Activated naive CD4-positive, alpha-beta T cell treated with anti-CD3 and anti-CD28 coated beads, Interleukin-2, amount 10 ng/mL, durations not matched to agents 7 days and 5 days (primary cell): ENCODE data around the gene C1orf167.

Experiments
- CTCF ChIA-PET: fragments of 350-600 bp; sonication (Branson Sonifier 250); formaldehyde crosslinking; loops from one replicate; lab custom pipeline; 2021; ENCODE audit warnings: antibody characterized with exemption; lab: Charles Lee
- DNase-seq: peaks from one replicate; pipeline ENCODE4 v3.0.0-alpha.2; 2020
- H3K27ac Mint-ChIP-seq: one replicate; pipeline ENCODE4 v1.8.0; 2021; ENCODE audit warnings: mild to moderate bottlenecking, moderate library complexity, mixed read lengths
- H3K27me3 Mint-ChIP-seq: one replicate; pipeline ENCODE4 v1.8.0; 2021; ENCODE audit warnings: mild to moderate bottlenecking, mixed read lengths
- H3K36me3 Mint-ChIP-seq: one replicate; pipeline ENCODE4 v1.8.0; 2021; ENCODE audit warnings: mixed read lengths
- H3K4me1 Mint-ChIP-seq: one replicate; pipeline ENCODE4 v1.8.0; 2021; ENCODE audit warnings: mixed read lengths
- H3K4me3 Mint-ChIP-seq: one replicate; pipeline ENCODE4 v1.8.0; 2021; ENCODE audit warnings: mild to moderate bottlenecking, moderate library complexity, mixed read lengths
- H3K9me3 Mint-ChIP-seq: one replicate; pipeline ENCODE4 v1.8.0; 2021; ENCODE audit warnings: mixed read lengths

C1orf167 gene, protein sequence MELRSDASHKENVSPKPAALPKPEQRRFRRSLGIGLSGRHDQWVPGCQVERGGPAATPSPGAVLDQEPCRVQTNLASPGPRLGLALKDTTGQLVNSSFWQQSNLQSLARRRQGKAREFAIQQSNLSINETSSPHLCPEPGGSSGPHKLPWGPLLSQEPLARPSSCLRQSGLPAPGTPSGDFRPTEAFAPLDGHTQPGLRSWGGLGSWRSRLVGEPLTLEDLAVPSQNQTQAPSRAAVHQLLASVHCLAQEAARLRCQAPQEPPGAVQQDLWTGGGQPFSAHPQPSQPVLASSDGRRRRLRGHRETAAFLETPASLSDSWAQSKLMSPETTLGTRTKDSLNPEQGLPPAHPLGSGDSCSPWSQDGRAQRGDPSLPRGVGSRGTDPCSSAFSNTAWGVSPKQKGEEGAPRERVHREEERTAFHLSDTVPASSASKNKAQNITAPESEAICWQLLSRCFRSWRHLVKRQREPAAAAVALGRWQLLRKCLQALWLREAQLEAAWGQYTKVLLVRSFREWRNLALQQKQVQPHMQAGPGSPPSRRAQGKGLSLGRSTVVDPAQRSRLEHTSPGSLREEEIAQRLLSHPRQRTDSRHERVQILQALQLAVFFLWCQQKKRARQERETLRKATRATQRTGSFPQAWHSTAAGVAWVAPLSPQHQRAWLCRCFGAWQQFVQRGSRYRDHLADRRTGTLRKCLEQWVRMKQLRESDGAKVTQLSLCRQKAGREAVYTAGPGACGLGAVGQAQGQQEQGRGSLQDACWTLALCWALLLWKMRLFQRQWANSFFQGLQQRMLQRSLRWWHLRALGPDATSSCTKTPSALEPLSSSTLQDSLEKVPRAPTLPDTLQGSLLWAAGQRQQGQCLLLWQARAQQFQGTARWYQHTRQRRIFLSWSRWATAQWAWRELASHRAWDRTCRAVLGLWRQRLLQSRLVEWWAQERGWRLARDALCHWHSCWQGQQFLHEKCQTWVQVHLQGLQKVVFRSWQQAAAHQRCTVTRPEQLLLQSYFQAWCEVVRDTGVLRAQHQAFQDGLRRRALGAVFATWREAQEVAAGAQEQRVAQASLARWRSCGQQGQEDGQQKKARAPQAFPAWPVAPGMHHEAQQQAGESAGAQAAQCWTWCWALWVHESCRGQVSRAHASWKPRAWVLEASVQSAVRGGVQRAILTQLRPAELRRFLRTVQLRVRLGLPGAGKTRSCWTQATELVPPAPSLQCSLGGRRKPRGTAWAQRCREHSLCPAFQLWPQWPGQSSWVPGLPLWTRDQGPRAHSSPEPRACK (N-terminal part only)

DNA sequence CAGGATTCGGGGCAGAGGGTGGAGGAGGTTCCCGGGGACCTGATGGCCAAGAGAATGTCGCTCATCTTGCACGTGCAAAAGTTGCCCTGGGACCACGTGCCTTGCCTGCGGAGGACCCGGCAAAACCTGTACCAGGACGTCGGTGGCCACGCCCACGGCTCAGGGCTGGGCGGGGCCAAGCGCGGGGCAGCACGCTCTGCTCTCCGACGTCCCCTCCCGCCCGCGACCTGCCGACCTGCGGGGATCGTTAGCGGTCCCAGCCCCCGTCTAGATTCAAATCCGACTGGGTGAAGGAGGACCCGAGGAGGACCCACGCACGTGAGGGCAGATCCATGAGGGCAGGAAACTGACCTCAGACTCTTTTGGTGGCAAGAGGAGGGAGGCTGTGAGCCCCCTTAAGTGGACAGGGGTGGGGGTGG lies at the start of gene C1orf167:
Gene C1orf167, plus strand, starts transcription at position 206 of the 419 bp plus-strand sequence. CDS start 2,208 bp downstream, outside the sequence.
- Mint-ChIP-seq H3K27ac (no peak within 1 kb of the TSS), H3K4me1 (peaks cover 11% of the 10 kb centered on the region), H3K9me3 (no peaks in the 10 kb centered on the region), H3K27me3 (peaks cover 64% of the 10 kb centered on the region), H3K4me3 (no peak within 1 kb of the TSS), H3K36me3 (no peaks in the 10 kb centered on the region)
- DNase-seq, result peak; percentile 59
- CTCF ChIA-PET, result no interaction called here

DNA sequence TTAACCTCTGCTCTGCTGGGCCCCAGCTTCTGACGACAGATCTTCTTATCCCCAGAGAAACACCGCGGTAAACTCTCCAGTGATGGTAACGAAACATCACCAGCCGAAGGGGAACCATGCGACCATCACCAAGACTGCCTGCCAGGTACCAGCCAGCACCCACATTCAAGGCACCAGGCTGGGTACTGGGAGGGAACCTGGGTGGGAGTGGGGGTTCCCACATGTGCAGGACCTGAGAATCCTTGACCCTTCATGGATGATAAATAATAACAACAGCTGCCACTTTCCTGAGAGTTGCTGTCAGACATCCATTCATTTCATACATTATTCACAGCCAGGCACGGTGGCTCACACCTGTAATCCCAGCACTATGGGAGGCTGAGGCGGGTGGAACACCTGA lies 49.7 kb upstream of the C1orf167 start:
- H3K4me1 Mint-ChIP-seq, result no peaks in the 10 kb centered on the region

DNA sequence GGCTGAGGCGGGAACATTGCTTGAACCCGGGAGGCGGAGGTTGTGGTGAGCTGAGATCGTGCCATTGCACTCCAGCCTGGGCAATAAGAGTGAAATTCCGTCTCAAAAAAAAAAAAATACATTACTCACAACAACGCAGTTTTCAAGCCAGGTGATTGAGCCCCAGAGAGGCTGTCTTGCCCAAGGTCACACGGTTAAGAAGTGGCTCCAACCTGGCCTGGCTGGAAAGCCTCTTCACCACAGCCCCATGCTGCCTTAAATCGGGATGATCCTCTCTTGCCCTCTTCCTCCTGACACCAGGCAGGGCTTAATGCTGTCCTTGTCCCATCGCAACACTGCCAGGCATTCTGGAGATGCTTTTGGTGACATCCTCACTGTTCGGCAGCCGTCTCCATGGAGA lies 48.9 kb upstream of the C1orf167 start:
- no peak for DNase-seq
- H3K27me3 Mint-ChIP-seq, result peaks cover 57% of the 10 kb centered on the region
- no peaks in the 10 kb centered on the region for H3K36me3 Mint-ChIP-seq
- H3K27ac Mint-ChIP-seq, result no peak overlapping the region
- H3K9me3 Mint-ChIP-seq, result no peaks in the 10 kb centered on the region
- H3K4me3 Mint-ChIP-seq, result no peak overlapping the region
- no peaks in the 10 kb centered on the region for H3K4me1 Mint-ChIP-seq
- CTCF ChIA-PET, result no interaction called here

More for the DNA sequence above, 49.7 kb upstream of the C1orf167 start:
- H3K27ac Mint-ChIP-seq, result no peak overlapping the region
- no peak for DNase-seq
- H3K36me3 Mint-ChIP-seq, result no peaks in the 10 kb centered on the region
- H3K27me3 Mint-ChIP-seq, result peaks cover 62% of the 10 kb centered on the region
- CTCF ChIA-PET, result no interaction called here
- no peak overlapping the region for H3K4me3 Mint-ChIP-seq
- H3K9me3 Mint-ChIP-seq, result no peaks in the 10 kb centered on the region

DNA sequence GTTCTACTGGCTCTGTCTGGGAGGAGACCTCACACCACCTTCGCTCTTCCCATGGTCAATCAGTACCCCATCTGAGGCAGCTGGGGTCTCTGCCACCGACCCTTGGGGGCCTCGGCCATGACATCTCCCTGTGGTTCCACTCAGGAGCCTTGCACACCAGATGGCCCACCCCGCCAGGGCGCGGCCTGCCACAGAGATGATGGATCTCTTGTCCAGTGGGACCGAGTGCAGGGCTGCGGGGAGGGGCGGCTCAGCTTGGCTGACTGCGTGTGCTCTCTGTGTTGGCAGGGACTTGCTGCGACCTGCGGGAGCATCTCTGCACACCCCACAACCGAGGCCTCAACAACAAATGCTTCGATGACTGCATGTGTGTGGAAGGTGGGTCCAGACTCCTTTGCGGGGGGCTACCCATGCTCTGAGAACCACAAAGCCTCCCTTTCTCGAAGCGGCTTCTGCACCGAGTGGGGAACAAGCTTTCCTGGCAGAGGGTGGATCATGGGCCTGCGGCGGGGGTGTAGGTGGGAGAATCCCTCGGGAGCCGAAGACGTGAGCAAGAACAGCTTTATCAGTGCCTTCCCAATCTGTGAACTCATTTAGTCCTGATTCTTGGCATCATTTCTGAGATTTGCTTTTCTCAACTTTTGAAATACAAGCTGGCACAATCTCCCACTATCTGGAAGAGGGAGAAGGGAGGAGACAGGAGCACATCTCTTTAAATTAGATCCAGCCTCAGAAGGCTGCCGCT lies 47.0 kb upstream of the C1orf167 start:
- Mint-ChIP-seq H3K9me3 (no peaks in the 10 kb centered on the region), H3K4me1 (peaks cover 15% of the 10 kb centered on the region), H3K27ac (no peak overlapping the region), H3K4me3 (no peak overlapping the region), H3K27me3 (peaks cover 46% of the 10 kb centered on the region), H3K36me3 (no peaks in the 10 kb centered on the region)
- DNase-seq, result no peak
- CTCF ChIA-PET, result interaction anchor here (1.3 to 1.7 kb wide), 3 partner anchors 20 to 65 kb away, joined by 3 to 5 read pairs (median 4); no protein-coding TSS in a partner anchor

DNA sequence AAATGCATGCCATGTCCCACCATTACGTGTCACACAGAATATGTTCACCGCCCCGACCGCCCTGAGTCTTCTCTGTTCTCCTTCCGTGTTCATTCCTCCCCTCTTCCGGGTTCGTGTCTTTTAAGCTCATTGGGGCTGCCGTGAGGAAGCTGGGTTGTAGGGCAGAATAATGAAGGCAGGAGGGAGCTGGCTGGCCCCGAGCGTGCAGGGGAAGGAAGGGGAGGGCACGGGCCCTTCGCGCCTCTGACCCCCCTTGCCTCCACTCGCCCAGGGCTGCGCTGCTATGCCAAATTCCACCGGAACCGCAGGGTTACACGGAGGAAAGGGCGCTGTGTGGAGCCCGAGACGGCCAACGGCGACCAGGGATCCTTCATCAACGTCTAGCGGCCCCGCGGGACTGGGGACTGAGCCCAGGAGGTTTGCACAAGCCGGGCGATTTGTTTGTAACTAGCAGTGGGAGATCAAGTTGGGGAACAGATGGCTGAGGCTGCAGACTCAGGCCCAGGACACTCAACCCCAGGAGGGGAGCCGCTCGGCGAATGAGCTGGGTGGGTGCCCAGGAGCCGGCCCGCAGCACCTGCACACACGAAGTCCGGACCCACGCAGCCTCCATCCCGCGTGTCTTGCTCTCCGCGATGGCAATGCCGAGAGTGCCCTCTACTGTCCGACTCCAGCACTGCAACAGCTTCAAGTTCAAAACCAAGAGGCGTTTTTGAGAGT lies 42.5 kb upstream of the C1orf167 start:
- Mint-ChIP-seq H3K4me3 (peak overlapping the region; percentile 73), H3K27ac (peak overlapping the region; percentile 93), H3K4me1 (peaks cover 20% of the 10 kb centered on the region), H3K9me3 (no peaks in the 10 kb centered on the region), H3K36me3 (no peaks in the 10 kb centered on the region), H3K27me3 (peaks cover 47% of the 10 kb centered on the region)
- CTCF ChIA-PET, result interaction anchor here (0.6 to 5.8 kb wide), 22 partner anchors 9 to 174 kb away, joined by 3 to 79 read pairs (median 5); partner anchors contain the start of genes AGTRAP and FBXO6
- DNase-seq, result peak; percentile 91

DNA sequence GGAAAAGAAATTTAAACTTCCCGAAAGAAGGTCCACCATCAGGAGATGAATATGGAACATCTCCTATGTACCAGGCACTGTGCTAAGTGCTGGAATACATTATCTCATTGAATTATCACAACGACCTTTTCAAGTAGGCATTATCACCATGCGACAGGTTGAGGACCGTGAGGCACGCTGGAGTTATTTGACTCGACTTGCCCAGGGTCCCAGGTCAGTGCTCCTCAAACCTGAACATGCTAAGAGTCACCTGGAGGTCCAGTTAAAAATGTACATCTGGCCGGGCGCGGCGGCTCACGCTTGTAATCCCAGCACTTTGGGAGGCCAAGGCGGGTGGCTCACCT lies 42.0 kb upstream of the C1orf167 start:
- Mint-ChIP-seq H3K36me3 (no peaks in the 10 kb centered on the region), H3K4me1 (peaks cover 23% of the 10 kb centered on the region), H3K27me3 (peaks cover 47% of the 10 kb centered on the region), H3K9me3 (no peaks in the 10 kb centered on the region), H3K4me3 (peak overlapping the region; percentile 73), H3K27ac (peak overlapping the region; percentile 93)
- DNase-seq, result no peak
- CTCF ChIA-PET, result interaction anchor here (0.6 to 5.8 kb wide), 22 partner anchors 9 to 173 kb away, joined by 3 to 79 read pairs (median 5); partner anchors contain the start of genes AGTRAP and FBXO6

DNA sequence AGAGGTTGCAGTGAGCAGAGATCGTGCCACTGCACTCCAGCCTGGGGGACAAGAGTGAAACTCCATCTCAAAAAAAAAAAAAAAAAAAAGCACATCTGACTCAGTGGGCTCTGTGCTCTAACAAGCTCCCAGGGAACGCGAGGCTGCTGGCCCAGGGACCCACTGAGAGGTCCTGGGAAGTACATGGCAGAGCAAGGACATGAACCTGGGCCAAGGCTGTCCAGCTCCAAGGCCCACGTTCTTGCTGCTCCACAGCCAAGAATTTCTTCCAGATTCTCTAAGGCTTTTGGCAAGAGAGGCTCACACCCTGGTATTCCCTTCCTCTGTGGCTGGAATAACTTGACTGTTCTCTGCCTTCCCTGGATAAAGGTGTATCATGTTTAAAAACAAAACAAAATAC lies 41.5 kb upstream of the C1orf167 start:
- Mint-ChIP-seq H3K4me1 (peaks cover 28% of the 10 kb centered on the region), H3K27me3 (peaks cover 48% of the 10 kb centered on the region)

DNA sequence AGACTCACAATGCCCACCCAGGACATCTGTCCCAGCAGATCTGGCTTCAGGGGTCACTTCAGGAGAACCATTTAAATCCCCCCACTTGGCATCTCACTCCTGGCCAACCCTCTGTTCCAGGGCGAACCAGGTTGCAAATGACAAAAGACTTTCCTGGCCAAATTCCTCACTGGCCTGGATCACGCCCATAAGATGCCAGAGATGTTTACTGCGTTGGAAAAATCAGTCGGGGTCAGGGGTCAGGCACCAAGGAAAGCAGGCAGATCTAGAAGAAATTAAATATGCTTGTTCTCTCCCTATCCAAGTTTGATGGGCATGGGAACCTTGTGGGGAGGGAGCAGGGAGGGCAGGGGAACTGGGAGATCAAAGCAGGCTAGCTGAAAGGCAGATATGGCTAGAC lies 40.7 kb upstream of the C1orf167 start:
- CTCF ChIA-PET, result interaction anchor here (0.7 to 5.8 kb wide), 6 partner anchors 9 to 79 kb away, joined by 3 to 79 read pairs (median 4); partner anchors contain the start of gene FBXO6
- H3K4me1 Mint-ChIP-seq, result peaks cover 35% of the 10 kb centered on the region
- no peak for DNase-seq
- peaks cover 48% of the 10 kb centered on the region for H3K27me3 Mint-ChIP-seq
- H3K9me3 Mint-ChIP-seq, result no peaks in the 10 kb centered on the region
- H3K36me3 Mint-ChIP-seq, result no peaks in the 10 kb centered on the region
- H3K4me3 Mint-ChIP-seq, result no peak overlapping the region
- no peak overlapping the region for H3K27ac Mint-ChIP-seq

More for the DNA sequence above, 41.5 kb upstream of the C1orf167 start:
- no peak overlapping the region for H3K4me3 Mint-ChIP-seq
- no peaks in the 10 kb centered on the region for H3K36me3 Mint-ChIP-seq
- DNase-seq, result no peak
- CTCF ChIA-PET, result interaction anchor here (0.8 to 5.8 kb wide), 11 partner anchors 10 to 88 kb away, joined by 3 to 79 read pairs (median 5); partner anchors contain the start of genes AGTRAP and FBXO6
- no peaks in the 10 kb centered on the region for H3K9me3 Mint-ChIP-seq
- no peak overlapping the region for H3K27ac Mint-ChIP-seq

DNA sequence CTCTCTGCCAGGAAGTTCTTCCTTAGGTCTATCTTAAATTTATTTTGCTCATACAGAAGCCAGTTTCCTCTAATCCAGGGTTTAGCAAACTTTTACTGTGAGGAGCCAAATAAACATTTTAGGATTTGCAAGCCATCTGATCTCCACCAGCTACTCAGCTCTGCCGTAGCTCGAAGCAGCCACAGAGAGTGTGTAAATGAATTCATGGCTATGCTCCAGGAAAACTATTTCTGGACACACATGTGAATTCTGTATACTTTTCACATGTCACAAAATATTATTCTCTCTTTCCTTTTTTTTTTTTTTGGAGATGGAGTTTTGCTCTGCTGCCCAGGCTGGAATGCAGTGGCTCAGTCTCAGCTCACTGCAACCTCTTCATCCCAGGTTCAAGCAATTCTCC lies 39.5 kb upstream of the C1orf167 start:
- peaks cover 44% of the 10 kb centered on the region for H3K27me3 Mint-ChIP-seq
- H3K36me3 Mint-ChIP-seq, result no peaks in the 10 kb centered on the region
- CTCF ChIA-PET, result interaction anchor here (1.0 to 5.8 kb wide), 4 partner anchors 59 to 80 kb away, joined by 3 to 79 read pairs (median 20); partner anchors contain the start of gene FBXO6
- H3K4me1 Mint-ChIP-seq, result peaks cover 35% of the 10 kb centered on the region
- H3K9me3 Mint-ChIP-seq, result no peaks in the 10 kb centered on the region
- no peak for DNase-seq
- H3K27ac Mint-ChIP-seq, result no peak overlapping the region
- no peak overlapping the region for H3K4me3 Mint-ChIP-seq

DNA sequence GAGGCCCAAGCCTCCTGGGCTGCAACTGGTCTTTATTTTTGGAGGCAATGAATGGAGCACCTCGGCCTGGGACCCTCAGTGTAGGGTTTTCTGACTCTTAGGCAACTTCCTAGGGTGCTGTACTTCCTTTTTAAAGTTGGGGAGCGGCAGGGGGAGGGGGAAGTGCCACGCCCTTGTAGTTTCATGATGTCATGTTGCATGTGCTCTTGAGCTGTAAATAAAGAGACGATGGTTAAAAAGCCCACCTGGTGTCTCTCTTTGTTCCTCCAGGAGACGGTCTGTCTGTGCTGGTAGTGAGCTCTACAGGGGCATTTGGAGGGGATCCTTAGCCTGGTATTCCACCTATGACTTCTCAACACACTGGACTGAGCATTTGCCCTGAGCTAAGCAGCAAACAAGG lies 36.4 kb upstream of the C1orf167 start:
- no peak for DNase-seq
- Mint-ChIP-seq H3K4me3 (no peak overlapping the region), H3K36me3 (no peaks in the 10 kb centered on the region), H3K27me3 (peaks cover 38% of the 10 kb centered on the region), H3K27ac (no peak overlapping the region), H3K4me1 (peaks cover 38% of the 10 kb centered on the region), H3K9me3 (no peaks in the 10 kb centered on the region)
- CTCF ChIA-PET, result interaction anchor here (1.2 to 1.8 kb wide), 5 partner anchors 15 to 82 kb away, joined by 3 to 7 read pairs (median 4); no protein-coding TSS in a partner anchor

DNA sequence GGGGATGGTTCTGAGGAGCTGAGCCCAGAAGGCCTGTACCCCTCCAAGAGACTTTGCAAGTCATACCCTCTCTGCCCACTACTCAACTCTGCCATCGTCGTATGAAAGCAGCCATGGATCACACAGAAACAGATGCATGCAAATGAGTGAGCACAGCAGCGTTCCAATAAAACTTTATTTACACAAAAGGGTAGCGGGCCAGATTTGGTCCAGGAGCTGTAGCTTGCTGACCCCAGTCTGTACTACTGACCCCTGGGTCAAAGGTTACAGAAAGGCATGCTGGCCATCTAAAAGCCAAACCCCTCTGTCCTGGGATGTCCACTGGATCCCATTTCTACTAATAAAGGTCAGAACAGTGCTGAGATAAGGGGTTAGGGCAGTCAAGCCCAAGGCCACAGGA lies 34.9 kb upstream of the C1orf167 start:
- Mint-ChIP-seq H3K27ac (no peak overlapping the region), H3K4me1 (peaks cover 53% of the 10 kb centered on the region), H3K4me3 (no peak overlapping the region), H3K27me3 (peaks cover 27% of the 10 kb centered on the region), H3K36me3 (no peaks in the 10 kb centered on the region), H3K9me3 (no peaks in the 10 kb centered on the region)
- no peak for DNase-seq
- CTCF ChIA-PET, result interaction anchor here (0.9 to 1.4 kb wide), 3 partner anchors 10 to 62 kb away, joined by 3 to 5 read pairs (median 4); no protein-coding TSS in a partner anchor

DNA sequence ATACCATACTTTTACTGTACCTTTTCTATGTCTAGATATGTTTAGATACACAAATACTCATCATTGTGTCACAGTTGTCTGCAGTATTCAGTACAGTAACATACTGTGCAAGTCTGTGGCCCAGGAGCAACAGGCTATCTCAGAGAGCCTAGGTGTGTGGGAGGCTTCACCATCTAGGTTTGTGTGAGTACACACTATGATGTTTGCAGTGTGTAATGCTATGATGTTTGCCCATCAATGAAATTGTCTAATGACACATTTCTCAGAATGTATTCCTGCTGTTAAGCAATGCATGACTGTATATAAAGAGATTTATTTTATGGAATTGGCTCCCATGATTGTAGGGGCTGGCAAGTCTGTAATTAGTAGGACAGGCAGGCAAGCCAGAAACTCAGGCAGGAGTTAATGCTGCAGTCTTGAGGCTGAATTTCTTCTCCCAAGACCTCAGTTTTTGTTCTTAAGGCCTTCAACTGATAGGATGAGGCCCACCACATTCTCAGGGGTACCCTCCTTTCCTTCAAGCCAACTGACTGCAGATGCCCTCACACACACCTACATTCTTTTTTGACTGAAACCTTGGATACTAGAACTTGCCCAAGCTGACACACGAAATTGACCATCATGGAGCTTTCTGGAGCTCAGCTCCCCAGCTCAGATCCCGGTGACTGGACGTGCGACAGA lies 33.7 kb upstream of the C1orf167 start:
- no peak overlapping the region for H3K4me3 Mint-ChIP-seq
- H3K9me3 Mint-ChIP-seq, result no peaks in the 10 kb centered on the region
- no peaks in the 10 kb centered on the region for H3K36me3 Mint-ChIP-seq
- peaks cover 17% of the 10 kb centered on the region for H3K27me3 Mint-ChIP-seq
- CTCF ChIA-PET, result interaction anchor here (1.0 to 1.4 kb wide), 2 partner anchors 9 to 13 kb away, joined by 3 to 4 read pairs; no protein-coding TSS in a partner anchor
- no peak for DNase-seq
- H3K4me1 Mint-ChIP-seq, result peaks cover 64% of the 10 kb centered on the region
- no peak overlapping the region for H3K27ac Mint-ChIP-seq
